GM19025 (cell line): ENCODE results near the gene CRTC3.

ENCODE experiments used
- ATAC-seq: cut with Tn5 transposase; IDR thresholded peaks from one replicate; pipeline ENCODE4 v1.9.1; 2021; ENCODE audit warnings: mild to moderate bottlenecking, low read depth, moderate library complexity; ENCODE audit not compliant: unreplicated experiment

Gene CRTC3

GRCh38 chr15:90519688-90520087 is 10.0 kb upstream of the CRTC3 start:
- ATAC-seq = no peak

- ATAC-seq = no peak
Observed at GRCh38 chr15:90520365-90520764, 9.4 kb upstream of the CRTC3 start.

DNA sequence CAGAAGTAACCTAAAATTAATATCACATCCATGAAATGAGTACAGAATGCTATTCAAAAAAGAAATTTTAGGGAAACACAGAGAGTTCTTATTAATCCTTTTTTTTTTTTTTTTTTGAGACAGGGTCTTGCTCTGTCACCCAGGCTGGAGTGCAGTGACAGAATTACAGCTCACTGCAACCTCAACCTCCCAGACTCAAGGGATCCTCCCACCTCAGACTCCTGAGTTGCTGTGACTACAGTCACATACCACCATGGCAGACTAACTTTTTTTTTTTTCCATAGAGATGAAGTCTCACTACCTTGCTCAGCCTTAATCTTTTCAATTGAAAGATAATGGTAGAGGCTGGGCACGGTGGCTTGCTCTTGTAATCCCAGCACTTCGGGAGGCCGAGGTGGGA is 6.3 kb upstream of the CRTC3 start:
- no peak for ATAC-seq

DNA sequence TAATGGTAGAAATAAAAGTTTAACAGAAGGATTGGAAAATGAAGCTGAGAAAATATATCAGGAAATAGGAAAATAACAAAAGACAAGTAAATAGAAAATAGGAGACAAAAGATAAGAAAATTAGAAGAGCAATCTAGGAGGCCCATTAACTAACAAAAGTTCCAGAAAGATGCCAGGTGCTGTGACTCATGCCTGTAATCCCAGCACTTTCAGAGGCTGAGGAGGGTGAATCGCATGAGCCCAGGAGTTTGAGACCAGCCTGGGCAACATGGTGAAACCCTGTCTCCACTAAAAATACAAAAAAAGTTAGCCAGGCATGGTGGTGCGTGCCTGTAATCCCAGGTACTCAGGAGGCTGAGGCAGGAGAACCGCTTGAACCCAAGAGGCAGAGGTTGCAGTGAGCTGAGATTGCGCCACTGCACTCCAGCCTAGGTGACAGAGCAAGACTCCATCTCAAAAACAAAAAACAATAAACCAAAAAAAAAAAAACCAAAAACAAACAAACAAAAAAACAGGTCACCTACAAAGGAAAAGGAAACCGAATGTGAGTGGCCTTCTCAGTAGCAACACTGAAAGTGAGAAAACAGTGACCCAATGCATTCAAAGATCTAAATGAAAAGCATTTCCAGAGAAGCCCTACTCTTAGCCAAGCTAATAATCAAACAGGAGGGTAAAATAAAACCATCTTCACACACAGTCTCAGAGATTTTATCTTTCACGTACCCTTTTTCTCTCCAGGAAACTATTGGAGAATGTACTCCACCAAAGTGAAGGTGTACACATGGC is 5.5 kb upstream of the CRTC3 start:
- peak; percentile 75 for ATAC-seq

GRCh38 chr15:90529011-90529370 is 732 bp upstream of the CRTC3 start:
- no peak for ATAC-seq

GRCh38 chr15:90530250-90531051 is 728 bp downstream of the CRTC3 start:
- ATAC-seq = peak; percentile 40

GRCh38 chr15:90531147-90531546 is 1.4 kb downstream of the CRTC3 start:
- no peak for ATAC-seq

DNA sequence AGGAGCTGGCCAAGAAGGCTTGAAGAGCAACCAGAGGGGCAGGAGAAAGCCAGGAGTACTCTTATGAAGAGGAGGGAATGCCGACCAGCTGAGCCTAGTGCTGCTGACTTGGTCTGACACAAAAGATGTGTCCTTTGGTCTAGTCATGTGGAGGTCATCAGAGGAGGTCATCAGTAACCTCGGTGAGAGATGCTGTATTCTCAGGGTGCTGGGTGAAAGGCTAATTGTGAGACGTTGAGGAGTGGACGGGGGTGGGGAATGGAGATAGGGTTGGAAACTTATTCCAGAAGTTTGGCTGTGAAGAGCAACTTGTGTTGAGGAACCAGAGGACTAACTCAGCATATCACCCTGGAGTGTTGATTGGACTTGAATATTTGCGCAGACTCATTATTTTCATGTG is 5.5 kb downstream of the CRTC3 start:
- ATAC-seq = no peak

- ATAC-seq = no peak
Observed at GRCh38 chr15:90539789-90540188, 10.1 kb downstream of the CRTC3 start.

DNA sequence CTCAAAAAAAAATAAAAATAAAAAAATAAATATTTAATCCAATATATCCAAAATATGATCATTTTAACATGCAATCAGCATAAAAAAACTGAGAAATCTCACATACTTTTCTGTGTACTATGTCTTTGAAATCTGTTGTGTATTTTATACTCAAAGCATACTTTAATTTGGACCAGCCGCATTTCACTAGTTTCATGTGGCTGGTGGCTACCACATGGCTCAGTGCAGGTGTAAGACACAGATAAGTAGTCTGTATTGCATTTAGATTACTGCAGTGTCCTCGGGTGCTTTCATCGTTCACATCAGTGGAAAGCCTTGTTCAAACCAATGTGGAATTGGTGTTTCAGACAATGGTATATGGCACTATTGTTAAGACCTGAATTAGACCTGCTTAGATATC is 11.0 kb downstream of the CRTC3 start:
- ATAC-seq = no peak

DNA sequence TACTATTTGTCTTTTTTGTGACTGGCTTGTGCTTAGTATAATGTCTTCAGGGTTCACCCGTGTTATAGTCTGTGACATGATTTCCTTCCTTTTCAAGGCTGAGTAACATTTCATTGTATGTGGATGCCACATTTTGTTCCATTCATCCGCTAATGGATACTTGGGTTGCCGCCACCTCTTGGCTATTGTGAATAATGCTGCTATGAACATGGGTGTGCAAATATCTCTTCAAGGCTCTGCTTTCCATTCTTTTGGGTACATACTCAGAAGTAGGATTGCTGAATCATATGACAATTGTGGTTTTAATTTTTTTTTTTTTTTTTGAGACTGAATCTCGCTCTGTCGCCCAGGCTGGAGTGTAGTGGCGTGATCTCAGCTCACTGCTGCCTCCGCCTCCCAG is 15.4 kb downstream of the CRTC3 start:
- ATAC-seq = no peak

- no peak for ATAC-seq
Observed at GRCh38 chr15:90547540-90547939, 17.8 kb downstream of the CRTC3 start.

DNA sequence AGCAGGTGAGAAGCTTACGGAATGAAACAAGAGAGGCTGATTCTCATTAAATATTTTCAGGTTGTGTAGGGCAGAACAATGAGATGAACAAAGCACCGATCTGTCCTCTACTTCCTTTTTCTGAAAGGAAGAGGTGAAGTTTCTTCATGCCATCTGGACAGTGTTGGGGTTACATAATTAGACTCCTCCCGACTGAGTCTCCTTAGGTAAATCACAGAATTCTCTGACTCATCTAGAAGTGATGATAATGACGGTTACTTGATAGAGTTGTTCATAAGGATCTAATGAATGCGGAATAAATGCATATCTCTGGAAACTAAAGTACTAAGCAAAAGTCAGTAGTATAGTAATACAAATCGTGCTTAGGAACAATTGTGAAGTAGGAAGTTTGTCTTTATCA is 21.2 kb downstream of the CRTC3 start:
- ATAC-seq = no peak

DNA sequence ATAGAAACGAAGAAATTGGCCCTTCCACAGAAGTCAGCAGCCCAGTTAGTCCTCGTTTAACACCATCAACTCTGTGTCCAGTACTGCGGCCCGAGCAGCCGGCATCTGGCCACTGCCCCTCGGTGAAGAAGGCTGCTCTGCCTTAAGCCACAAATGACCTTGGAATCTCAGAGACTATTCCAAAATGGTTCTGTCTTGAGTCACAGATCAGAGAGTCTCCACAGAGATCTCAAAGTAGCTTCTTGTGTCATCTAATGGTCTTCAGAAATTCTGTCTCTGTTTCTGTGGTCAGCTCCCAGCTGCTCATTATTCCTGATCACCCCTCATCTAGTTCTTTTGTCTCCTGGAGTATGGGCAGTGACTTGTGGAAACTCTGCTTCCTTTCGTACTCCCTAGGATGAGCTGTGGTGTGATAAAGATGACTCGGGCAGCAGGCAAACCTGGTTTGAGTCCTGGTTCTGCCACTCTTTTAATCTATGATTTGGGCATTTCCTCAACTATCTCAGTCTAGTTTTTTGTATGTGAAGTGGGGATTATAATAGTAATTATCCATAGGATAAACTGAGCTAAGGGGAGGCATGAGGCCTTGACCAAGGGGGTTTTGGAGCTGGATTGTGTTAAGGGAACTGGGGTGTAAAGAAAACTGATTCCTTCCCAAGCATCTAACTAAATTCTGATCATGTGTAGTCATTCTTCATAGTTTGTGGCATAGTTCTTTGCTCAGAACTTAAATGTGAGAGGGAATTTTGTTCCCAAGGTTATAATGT is 22.6 kb downstream of the CRTC3 start:
- ATAC-seq = no peak

DNA sequence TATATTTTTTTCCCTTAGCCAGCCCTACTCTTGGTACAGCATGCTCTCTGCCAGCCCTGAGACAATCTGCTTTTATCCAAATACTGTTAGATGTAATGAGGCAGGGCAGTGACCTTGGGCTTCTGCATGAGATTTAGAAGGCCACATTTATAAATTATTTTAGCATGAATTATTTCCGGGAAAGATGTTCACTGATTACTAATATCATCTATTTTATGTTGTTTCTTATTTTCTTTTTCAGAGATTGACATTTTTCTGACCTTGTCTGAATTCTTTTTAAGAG is 23.1 kb downstream of the CRTC3 start:
- ATAC-seq = no peak

DNA sequence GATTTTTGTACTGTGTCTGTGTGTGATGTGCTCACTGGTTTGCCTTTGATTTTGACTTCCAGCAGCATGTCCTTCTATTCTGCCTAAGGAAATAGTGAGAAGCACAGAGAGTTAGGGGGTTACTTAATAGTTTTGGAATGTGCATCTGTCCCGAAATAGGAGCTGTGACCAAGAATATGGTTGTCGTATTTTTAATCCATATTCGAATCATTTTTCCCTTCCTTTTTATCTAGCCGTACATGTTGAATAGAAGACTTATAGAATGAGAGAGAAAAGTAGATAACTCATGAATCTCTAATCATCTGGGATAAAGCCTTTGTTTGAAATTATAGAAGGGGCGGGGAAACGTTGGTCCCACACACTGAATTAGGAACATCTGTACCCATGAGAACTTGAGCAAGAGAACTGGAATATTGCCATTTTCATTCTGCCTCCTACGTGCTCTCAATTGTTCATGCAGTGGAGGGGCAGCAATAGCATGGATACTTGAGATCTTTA is 23.6 kb downstream of the CRTC3 start:
- ATAC-seq = no peak

GRCh38 chr15:90557186-90558084 is 27.7 kb downstream of the CRTC3 start:
- ATAC-seq = no peak

DNA sequence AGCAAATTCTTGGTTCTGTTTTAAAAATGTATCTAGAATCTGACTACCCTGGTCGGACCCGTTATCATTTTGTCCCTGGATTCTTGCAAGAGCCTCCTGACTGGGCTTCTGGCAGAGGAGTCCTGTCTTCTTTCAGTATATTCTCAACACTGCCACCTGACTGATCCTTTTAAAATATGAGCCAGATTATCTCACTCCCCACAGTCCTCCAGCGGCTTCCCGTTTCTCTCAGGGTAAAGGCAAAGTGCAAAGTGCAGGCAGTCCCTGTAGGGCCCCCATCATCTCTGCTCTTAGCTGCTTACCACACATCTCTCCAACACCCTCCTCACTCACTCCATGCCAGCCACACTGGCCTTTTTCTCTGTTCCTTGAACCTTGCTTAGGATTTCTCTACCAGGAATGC is 28.4 kb downstream of the CRTC3 start:
- ATAC-seq = no peak

DNA sequence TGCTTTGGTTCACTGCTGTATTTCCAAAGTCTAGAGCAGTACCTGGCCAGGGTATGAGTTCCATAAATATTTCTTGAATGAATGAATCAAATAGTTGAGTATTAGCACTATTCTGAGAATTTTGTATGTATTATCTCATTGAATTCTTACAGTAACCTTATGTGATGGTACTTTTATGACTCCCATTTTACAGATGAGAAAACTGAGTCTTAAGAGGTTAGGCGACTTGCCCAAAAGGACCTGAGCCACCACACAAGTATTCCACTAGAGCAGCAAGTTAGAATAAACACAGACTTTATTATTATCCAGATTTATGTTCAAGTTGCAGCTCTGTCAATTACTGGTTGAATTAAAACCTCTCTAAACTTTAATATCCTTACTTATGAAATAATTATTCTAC is 29.4 kb downstream of the CRTC3 start:
- no peak for ATAC-seq

GRCh38 chr15:90560229-90560776 is 30.6 kb downstream of the CRTC3 start:
- no peak for ATAC-seq
